Suprapubic skin (tissue), 4 donors: Measurements from ENCODE around the gene C1GALT1. TPM values are rescaled to one million over a fixed set of nuclear protein-coding genes. Genes with fewer than 3 reads are reported as not detected.

ENCODE experiments used
- DNase-seq, 2 donors: peaks; one replicate each; pipeline ENCODE4 v3.0.0-alpha.2; 2019; ENCODE audit warnings: low spot score in 2 of 2
- H3K27ac ChIP-seq: fragments of 200-600 bp; sonication (generic); one replicate; pipeline ENCODE4 v1.5.1; 2019
- H3K27me3 ChIP-seq: fragments of 200-600 bp; sonication (generic); one replicate; pipeline ENCODE4 v1.5.1; 2019
- H3K36me3 ChIP-seq: fragments of 200-600 bp; sonication (generic); one replicate; pipeline ENCODE4 v1.5.1; 2019
- H3K4me1 ChIP-seq: fragments of 200-600 bp; sonication (generic); one replicate; pipeline ENCODE4 v1.5.1; 2019
- H3K4me3 ChIP-seq: fragments of 200-600 bp; sonication (generic); one replicate; pipeline ENCODE4 v1.5.1; 2019; ENCODE audit warnings: mild to moderate bottlenecking
- H3K9me3 ChIP-seq: fragments of 200-600 bp; sonication (generic); one replicate; pipeline ENCODE4 v1.5.1; 2019
- EP300 ChIP-seq: sonication (generic); formaldehyde crosslinking; IDR thresholded peaks from one replicate; pipeline ENCODE4 v1.6.1; 2017; ENCODE audit warnings: antibody characterized with exemption
- POLR2A ChIP-seq, 2 donors: fragments of 450-650 bp; IDR thresholded peaks; one replicate each; pipeline ENCODE4 v1.6.1; 2017; ENCODE audit warnings: antibody characterized with exemption in 2 of 2, mild to moderate bottlenecking in 2 of 2, moderate library complexity in 2 of 2
- POLR2AphosphoS5 ChIP-seq, 3 donors: sonication (generic); formaldehyde crosslinking; IDR thresholded peaks; one replicate each; pipeline ENCODE4 v1.6.1; 2017; ENCODE audit warnings: antibody characterized with exemption in 3 of 3
- WGBS: methylation state at CpG from one replicate; pipeline ENCODE4 v1.1.5; 2018; 5-methylcytosine and 5-hydroxymethylcytosine counted together
- total RNA-seq, 4 donors: library from RNA; depleted of rRNA; stranded (reverse); fragments of >200 nt; gene quantifications; one replicate each; pipeline ENCODE4 v1.1.0, GENCODE V29; 2016
- TF ChIP-seq, protein P1 (sequence below), 2 donors: fragments of 200-600 bp in 1 of 2; fragments of 450-650 bp in 1 of 2; sonication (generic) in 1 of 2; IDR thresholded peaks; one replicate each; pipeline ENCODE4 v1.5.1; 2016 to 2019; ENCODE audit warnings: antibody characterized with exemption in 2 of 2, mild to moderate bottlenecking in 1 of 2, moderate library complexity in 1 of 2

Gene C1GALT1
- total RNA-seq, 4 donors from 2014 or later = 13.3 to 65.0 (median 30.3) TPM

GRCh38 chr7:7203813-7204575 lies 21.6 kb downstream of the C1GALT1 start:
- 94% methylated on average over 1 of the region's 1 CpG for WGBS
- Histone ChIP-seq H3K27ac (no peak overlapping the region), H3K36me3 (no peaks in the 10 kb centered on the region), H3K4me1 (peaks cover 11% of the 10 kb centered on the region), H3K9me3 (peaks cover 6% of the 10 kb centered on the region), H3K27me3 (no peaks in the 10 kb centered on the region), H3K4me3 (no peak overlapping the region)
- no peak for DNase-seq
- TF ChIP-seq, protein P1, sequence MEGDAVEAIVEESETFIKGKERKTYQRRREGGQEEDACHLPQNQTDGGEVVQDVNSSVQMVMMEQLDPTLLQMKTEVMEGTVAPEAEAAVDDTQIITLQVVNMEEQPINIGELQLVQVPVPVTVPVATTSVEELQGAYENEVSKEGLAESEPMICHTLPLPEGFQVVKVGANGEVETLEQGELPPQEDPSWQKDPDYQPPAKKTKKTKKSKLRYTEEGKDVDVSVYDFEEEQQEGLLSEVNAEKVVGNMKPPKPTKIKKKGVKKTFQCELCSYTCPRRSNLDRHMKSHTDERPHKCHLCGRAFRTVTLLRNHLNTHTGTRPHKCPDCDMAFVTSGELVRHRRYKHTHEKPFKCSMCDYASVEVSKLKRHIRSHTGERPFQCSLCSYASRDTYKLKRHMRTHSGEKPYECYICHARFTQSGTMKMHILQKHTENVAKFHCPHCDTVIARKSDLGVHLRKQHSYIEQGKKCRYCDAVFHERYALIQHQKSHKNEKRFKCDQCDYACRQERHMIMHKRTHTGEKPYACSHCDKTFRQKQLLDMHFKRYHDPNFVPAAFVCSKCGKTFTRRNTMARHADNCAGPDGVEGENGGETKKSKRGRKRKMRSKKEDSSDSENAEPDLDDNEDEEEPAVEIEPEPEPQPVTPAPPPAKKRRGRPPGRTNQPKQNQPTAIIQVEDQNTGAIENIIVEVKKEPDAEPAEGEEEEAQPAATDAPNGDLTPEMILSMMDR (IDR thresholded peaks at IDR 0.05) = no peak
- TF ChIP-seq POLR2A (IDR thresholded peaks at IDR 0.05) (no peak), EP300 (no peak), POLR2AphosphoS5 (IDR thresholded peaks at IDR 0.05) (no peak)

DNA sequence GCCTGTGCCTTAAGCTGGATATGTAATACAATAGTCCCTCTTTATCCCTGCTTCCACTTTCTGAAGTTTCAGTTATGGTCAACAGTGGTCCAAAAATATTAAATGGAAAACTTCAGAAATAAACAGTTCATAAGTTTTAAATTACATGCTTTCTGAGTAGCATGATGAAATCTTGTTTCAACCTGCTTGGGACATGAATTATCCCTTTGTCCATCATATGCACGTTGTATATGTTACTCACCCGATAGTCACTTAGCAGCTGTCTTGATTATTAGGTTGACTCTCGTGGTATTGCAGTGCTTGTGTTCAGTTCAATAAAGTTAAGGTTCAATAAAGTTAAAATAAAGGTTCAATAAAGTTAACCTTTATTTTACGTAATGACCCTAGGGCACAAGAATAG lies 25.5 kb downstream of the C1GALT1 start:
- H3K36me3 ChIP-seq = no peaks in the 10 kb centered on the region
- H3K27ac ChIP-seq = no peak overlapping the region
- TF ChIP-seq EP300 = no peak
- TF ChIP-seq POLR2AphosphoS5 (IDR thresholded peaks at IDR 0.05) = no peak
- TF ChIP-seq POLR2A (IDR thresholded peaks at IDR 0.05) = no peak
- TF ChIP-seq, protein P1 (IDR thresholded peaks at IDR 0.05) = no peak
- H3K9me3 ChIP-seq = peaks cover 2% of the 10 kb centered on the region
- no peak overlapping the region for H3K4me3 ChIP-seq
- no peak for DNase-seq
- peaks cover 5% of the 10 kb centered on the region for H3K4me1 ChIP-seq
- H3K27me3 ChIP-seq = no peaks in the 10 kb centered on the region
- WGBS = 63% methylated on average over 4 of the region's 4 CpGs

- TF ChIP-seq EP300 (no peak), POLR2A (IDR thresholded peaks at IDR 0.05) (no peak), POLR2AphosphoS5 (IDR thresholded peaks at IDR 0.05) (no peak)
- TF ChIP-seq, protein P1 (IDR thresholded peaks at IDR 0.05) = no peak
- Histone ChIP-seq H3K4me1 (peaks cover 5% of the 10 kb centered on the region), H3K4me3 (no peak overlapping the region), H3K27ac (no peak overlapping the region), H3K27me3 (no peaks in the 10 kb centered on the region), H3K36me3 (no peaks in the 10 kb centered on the region), H3K9me3 (peaks cover 2% of the 10 kb centered on the region)
- no peak for DNase-seq
- 83% methylated on average over 4 of the region's 4 CpGs for WGBS
These were observed 26.2 kb downstream of the C1GALT1 start for GRCh38 chr7:7208520-7208919.

DNA sequence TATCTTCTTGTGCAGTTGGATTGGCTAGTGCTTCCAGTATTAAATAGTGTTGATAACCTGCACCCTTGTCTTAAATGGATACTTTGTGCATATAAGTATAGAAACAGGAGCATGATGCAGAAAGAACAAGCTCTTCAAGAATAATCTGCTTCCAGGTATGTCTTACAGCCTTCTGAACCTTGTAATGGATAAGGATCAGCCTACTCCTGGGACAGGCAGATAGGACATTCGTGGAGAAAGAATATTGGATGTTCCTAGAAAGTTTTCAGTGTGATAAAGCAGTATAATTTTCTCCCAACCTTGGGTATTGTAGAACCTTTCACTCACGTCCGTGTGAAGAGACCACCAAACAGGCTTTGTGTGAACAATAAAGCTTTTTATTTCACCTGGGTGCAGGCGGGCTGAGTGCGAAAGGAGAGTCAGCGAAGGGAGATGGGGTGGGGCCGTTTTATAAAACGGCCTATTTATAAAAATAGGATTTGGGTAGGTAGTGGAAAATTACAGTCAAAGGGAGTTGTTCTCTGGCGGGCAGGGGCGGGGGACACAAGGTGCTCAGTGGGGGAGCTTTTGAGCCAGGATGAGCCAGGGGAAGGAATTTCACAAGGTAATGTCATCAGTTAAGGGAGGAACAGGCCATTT lies 27.2 kb downstream of the C1GALT1 start:
- Histone ChIP-seq H3K27ac (no peak overlapping the region), H3K4me1 (peaks cover 5% of the 10 kb centered on the region), H3K4me3 (no peak overlapping the region), H3K27me3 (no peaks in the 10 kb centered on the region), H3K36me3 (no peaks in the 10 kb centered on the region), H3K9me3 (peaks cover 2% of the 10 kb centered on the region)
- TF ChIP-seq POLR2AphosphoS5 (IDR thresholded peaks at IDR 0.05) (no peak), EP300 (no peak), POLR2A (IDR thresholded peaks at IDR 0.05) (no peak)
- TF ChIP-seq, protein P1 (IDR thresholded peaks at IDR 0.05) = no peak
- DNase-seq = no peak
- 80% methylated on average over 10 of the region's 10 CpGs for WGBS

GRCh38 chr7:7210475-7211237 lies 28.3 kb downstream of the C1GALT1 start:
- H3K4me1 ChIP-seq = peaks cover 5% of the 10 kb centered on the region
- H3K4me3 ChIP-seq = no peak overlapping the region
- no peak for TF ChIP-seq EP300
- no peak for TF ChIP-seq POLR2A (IDR thresholded peaks at IDR 0.05)
- TF ChIP-seq, protein P1 (IDR thresholded peaks at IDR 0.05) = no peak
- TF ChIP-seq POLR2AphosphoS5 (IDR thresholded peaks at IDR 0.05) = no peak
- H3K27ac ChIP-seq = no peak overlapping the region
- H3K36me3 ChIP-seq = peaks cover 7% of the 10 kb centered on the region
- WGBS = 80% methylated on average over 12 of the region's 12 CpGs
- H3K27me3 ChIP-seq = no peaks in the 10 kb centered on the region
- peaks cover 2% of the 10 kb centered on the region for H3K9me3 ChIP-seq
- DNase-seq = no peak
